ENCODE measurements around the gene IPO4. TPM values are rescaled to one million over a fixed set of nuclear protein-coding genes. Genes with fewer than 3 reads are reported as not detected.
A peak's percentile ranks its signal among the peaks of the same experiment; 100 is the strongest.

The IPO4 gene
- total and polyA plus RNA-seq, 2 of the 13 experiments (the other 11 are each of a cell fraction or from before 2014, with no cell fraction given), result 39.0 to 179 TPM

GRCh38 chr14:24132061-24132685 lies 56.4 kb downstream of the IPO4 start:
- peaks cover 11% of the 10 kb centered on the region for H3K79me2 ChIP-seq (ENCODE audit: insufficient read depth, low read length)
- no peak for DNase-seq (ENCODE audit: low spot score)
- H4K20me1 ChIP-seq (ENCODE audit: insufficient read depth, low read length), result peaks cover 4% of the 10 kb centered on the region; the same call in 1 of the 2 replicates
- no peak for FAIRE-seq
- H3K27me3 ChIP-seq (ENCODE audit: control insufficient read depth in 1 of 2, insufficient read depth in 2 of 2, low read length in 2 of 2), result no peaks in the 10 kb centered on the region; a peak in 1 of 5 replicates
- H3K36me3 ChIP-seq (replicated peaks in 1 of 2; ENCODE audit: control insufficient read depth in 1 of 2, insufficient read depth in 2 of 2, low read length in 2 of 2), result peaks cover 0 to under 1% of the 10 kb centered on the region in 2 experiments; a peak in 2 of 5 replicates
- no peaks in the 10 kb centered on the region for H3K9me3 ChIP-seq (ENCODE audit: low read length)
- 88% methylated on average over 24 of the region's 24 CpGs for WGBS (ENCODE audit: low lambda C conversion rate)
- in situ Hi-C loops (cut with HindIII; ENCODE audit: extremely low pct_ligation_motif_present, low pct_unique_long_range_greater_than_20kb), result loop anchor here (25.0 kb wide), 1 partner anchor 820 kb away; the partner anchor contains the start of genes BCL2L2, PABPN1 and PPP1R3E
- no peak for ATAC-seq
- intact Hi-C loops (cut with micrococcal nuclease; ENCODE audit: unreplicated experiment), result no loop called here
- ChIA-PET POLR2A (interaction anchor here (1.5 to 22.7 kb wide), 6 partner anchors 9 to 38 kb away, joined by 4 to 977 read pairs (median 11); partner anchors contain the start of genes DCAF11, EMC9, IRF9 and NRL), CTCF (ENCODE audit: low intra/inter-chr PET ratio, low total read pairs) (no interaction called here)
- no peak overlapping the region; the same call in 1 of the 2 replicates for H3K9ac ChIP-seq (ENCODE audit: insufficient read depth, low read depth, low read length)
- no peak overlapping the region for H2AFZ ChIP-seq (ENCODE audit: low read length)
- H3K4me1 ChIP-seq (ENCODE audit: insufficient read depth, low read length), result peaks cover 59% of the 10 kb centered on the region
- H3K4me2 ChIP-seq (ENCODE audit: low read depth, low read length), result no peak overlapping the region; the same call in 1 of the 2 replicates
- peak overlapping the region; percentile 48 for H3K27ac ChIP-seq (ENCODE audit: extremely low read length, insufficient read depth, low read length)
- BruUV-seq (replicated peaks), result no TSS peak
- H3K4me3 ChIP-seq (replicated peaks in 1 of 3; ENCODE audit: insufficient read depth in 1 of 3, low read depth in 2 of 3, low read length in 3 of 3), result no peak overlapping the region
- TF ChIP-seq KLF11 (CRISPR knock-in tag; IDR thresholded peaks at IDR 0.05), result no peak
- TF ChIP-seq, protein P1, sequence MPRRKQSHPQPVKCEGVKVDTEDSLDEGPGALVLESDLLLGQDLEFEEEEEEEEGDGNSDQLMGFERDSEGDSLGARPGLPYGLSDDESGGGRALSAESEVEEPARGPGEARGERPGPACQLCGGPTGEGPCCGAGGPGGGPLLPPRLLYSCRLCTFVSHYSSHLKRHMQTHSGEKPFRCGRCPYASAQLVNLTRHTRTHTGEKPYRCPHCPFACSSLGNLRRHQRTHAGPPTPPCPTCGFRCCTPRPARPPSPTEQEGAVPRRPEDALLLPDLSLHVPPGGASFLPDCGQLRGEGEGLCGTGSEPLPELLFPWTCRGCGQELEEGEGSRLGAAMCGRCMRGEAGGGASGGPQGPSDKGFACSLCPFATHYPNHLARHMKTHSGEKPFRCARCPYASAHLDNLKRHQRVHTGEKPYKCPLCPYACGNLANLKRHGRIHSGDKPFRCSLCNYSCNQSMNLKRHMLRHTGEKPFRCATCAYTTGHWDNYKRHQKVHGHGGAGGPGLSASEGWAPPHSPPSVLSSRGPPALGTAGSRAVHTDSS (CRISPR knock-in tag; conservative IDR thresholded peaks at IDR 0.05), result 0 out of 2 replicates have a peak, but pooled peaks have one; percentile 53
- no peak for TF ChIP-seq ZNF713 (CRISPR knock-in tag; IDR thresholded peaks at IDR 0.05)
- no peak for TF ChIP-seq ZNF530 (CRISPR knock-in tag; IDR thresholded peaks at IDR 0.05; ENCODE audit: low read depth)
- TF ChIP-seq TSC22D2 (CRISPR knock-in tag; IDR thresholded peaks at IDR 0.05; ENCODE audit: borderline replicate concordance), result no peak
- TF ChIP-seq ZNF598 (CRISPR knock-in tag; IDR thresholded peaks at IDR 0.05; ENCODE audit: borderline replicate concordance), result peak; percentile 36; the same call in 1 of the 2 replicates
- no peak for TF ChIP-seq ZNF468 (CRISPR knock-in tag; IDR thresholded peaks at IDR 0.05)
- 0 out of 2 replicates have a peak, but pooled peaks have one; percentile 40 for TF ChIP-seq MED13 (CRISPR knock-in tag; IDR thresholded peaks at IDR 0.05)
- 0 out of 2 replicates have a peak, but pooled peaks have one; percentile 24 for TF ChIP-seq ZBTB4 (CRISPR knock-in tag; IDR thresholded peaks at IDR 0.05; ENCODE audit: borderline replicate concordance)
- TF ChIP-seq MATR3 (CRISPR knock-in tag; IDR thresholded peaks at IDR 0.05), result 0 out of 2 replicates have a peak, but pooled peaks have one; percentile 89
- TF ChIP-seq PHF20 (CRISPR knock-in tag; IDR thresholded peaks at IDR 0.05), result no peak
- TF ChIP-seq IRF9 (CRISPR knock-in tag; IDR thresholded peaks at IDR 0.05; ENCODE audit: borderline replicate concordance), result 0 out of 2 replicates have a peak, but pooled peaks have one; percentile 29
- peak; percentile 46; the same call in 1 of the 2 replicates for TF ChIP-seq ZNF619 (CRISPR knock-in tag; IDR thresholded peaks at IDR 0.05)
- TF ChIP-seq ZNF232 (CRISPR knock-in tag; IDR thresholded peaks at IDR 0.05; ENCODE audit: borderline replicate concordance), result peak; percentile 71; the same call in 1 of the 2 replicates
- TF ChIP-seq ZNF776 (CRISPR knock-in tag; IDR thresholded peaks at IDR 0.05), result no peak
- TF ChIP-seq ZIK1 (CRISPR knock-in tag; IDR thresholded peaks at IDR 0.05; ENCODE audit: borderline replicate concordance, low read depth), result 0 out of 2 replicates have a peak, but pooled peaks have one; percentile 4
- TF ChIP-seq RXRA (CRISPR knock-in tag; IDR thresholded peaks at IDR 0.05), result 0 out of 2 replicates have a peak, but pooled peaks have one; percentile 17
- TF ChIP-seq ZNF225 (CRISPR knock-in tag; IDR thresholded peaks at IDR 0.05), result peak; percentile 53; the same call in 1 of the 2 replicates

Data from HepG2 (cell line).